Measurements from ENCODE around the gene WDFY3.

DNA sequence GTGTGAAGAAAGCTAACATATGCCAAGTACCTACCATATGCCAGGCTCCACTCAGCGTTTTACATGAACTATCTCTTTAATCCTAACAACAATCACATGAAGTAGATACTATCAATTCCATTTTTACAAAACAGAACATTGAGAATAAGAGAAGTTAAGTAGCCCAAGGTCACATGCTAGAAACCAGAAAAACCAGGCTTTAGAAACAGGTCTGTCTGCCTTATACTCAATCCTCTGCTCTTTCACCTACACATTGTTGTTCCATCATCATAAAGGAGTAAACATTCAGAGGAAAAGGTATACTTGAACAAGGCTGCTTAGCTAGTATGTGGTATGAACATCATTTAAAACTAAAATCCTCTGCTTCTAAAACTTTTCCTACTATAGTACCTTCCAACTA, 42.1 kb downstream of the WDFY3 start:
- TF ChIP-seq, protein P1, sequence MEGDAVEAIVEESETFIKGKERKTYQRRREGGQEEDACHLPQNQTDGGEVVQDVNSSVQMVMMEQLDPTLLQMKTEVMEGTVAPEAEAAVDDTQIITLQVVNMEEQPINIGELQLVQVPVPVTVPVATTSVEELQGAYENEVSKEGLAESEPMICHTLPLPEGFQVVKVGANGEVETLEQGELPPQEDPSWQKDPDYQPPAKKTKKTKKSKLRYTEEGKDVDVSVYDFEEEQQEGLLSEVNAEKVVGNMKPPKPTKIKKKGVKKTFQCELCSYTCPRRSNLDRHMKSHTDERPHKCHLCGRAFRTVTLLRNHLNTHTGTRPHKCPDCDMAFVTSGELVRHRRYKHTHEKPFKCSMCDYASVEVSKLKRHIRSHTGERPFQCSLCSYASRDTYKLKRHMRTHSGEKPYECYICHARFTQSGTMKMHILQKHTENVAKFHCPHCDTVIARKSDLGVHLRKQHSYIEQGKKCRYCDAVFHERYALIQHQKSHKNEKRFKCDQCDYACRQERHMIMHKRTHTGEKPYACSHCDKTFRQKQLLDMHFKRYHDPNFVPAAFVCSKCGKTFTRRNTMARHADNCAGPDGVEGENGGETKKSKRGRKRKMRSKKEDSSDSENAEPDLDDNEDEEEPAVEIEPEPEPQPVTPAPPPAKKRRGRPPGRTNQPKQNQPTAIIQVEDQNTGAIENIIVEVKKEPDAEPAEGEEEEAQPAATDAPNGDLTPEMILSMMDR (IDR thresholded peaks at IDR 0.05): no peak
- TF ChIP-seq POLR2A (IDR thresholded peaks at IDR 0.05): no peak

All from lower leg skin (tissue), 3 donors.